ENCODE data around the gene IL16.

- TF ChIP-seq POLR2AphosphoS5 (IDR thresholded peaks at IDR 0.05) (no peak), CTCF (IDR thresholded peaks at IDR 0.05) (no peak), POLR2A (IDR thresholded peaks at IDR 0.05; ENCODE audit: low read depth) (no peak), EP300 (IDR thresholded peaks at IDR 0.05) (no peak)
Measured at GRCh38 chr15:81273200-81273599, 76.5 kb downstream of the IL16 start.
